Measurements from ENCODE around the gene MGMT. TPM values are rescaled to one million over a fixed set of nuclear protein-coding genes. Genes with fewer than 3 reads are reported as not detected.

MGMT gene
- total and polyA plus RNA-seq, 2 of the 4 experiments (the other 2 are of a cell fraction), result 11.5 to 17.8 TPM

GRCh38 chr10:129524936-129525335 is 57.9 kb downstream of the MGMT start:
- no peak overlapping the region for H2BK120ac ChIP-seq (ENCODE audit: low read depth, low read length)
- no peaks in the 10 kb centered on the region for H4K20me1 ChIP-seq (ENCODE audit: insufficient read depth, low read length)
- H4K5ac ChIP-seq (ENCODE audit: low read depth, low read length), result no peak overlapping the region
- H3K9me3 ChIP-seq (ENCODE audit: control insufficient read depth, insufficient read depth, low read length), result 0 out of 2 replicates have a peak, but pooled peaks cover 2% of the 10 kb centered on the region
- no peak overlapping the region for H2AFZ ChIP-seq (replicated peaks; ENCODE audit: low read length, poor library complexity)
- intact Hi-C loops (cut with micrococcal nuclease) (no loop called here), dilution Hi-C loops (cut with HindIII; ENCODE audit: low sequenced_read_pairs, unreplicated experiment) (no loop called here), in situ Hi-C loops (cut with MboI; ENCODE audit: low sequenced_read_pairs) (no loop called here)
- H2BK15ac ChIP-seq (ENCODE audit: low read depth, low read length), result no peak overlapping the region
- H3K27me3 ChIP-seq (ENCODE audit: control insufficient read depth, insufficient read depth, low read length), result no peaks in the 10 kb centered on the region
- H2BK20ac ChIP-seq (ENCODE audit: low read depth, low read length), result no peak overlapping the region
- no peak overlapping the region for H3K4me3 ChIP-seq (ENCODE audit: insufficient read depth, low read depth, low read length)
- H2AK9ac ChIP-seq (replicated peaks; ENCODE audit: low read depth, low read length, poor library complexity), result no peak overlapping the region
- no peak for DNase-seq
- H3K27ac ChIP-seq (ENCODE audit: insufficient read depth, low read length), result no peak overlapping the region
- H4K8ac ChIP-seq (ENCODE audit: low read depth in 2 of 2, low read length in 2 of 2), result no peak overlapping the region
- H3K9me1 ChIP-seq (ENCODE audit: insufficient read depth, low read length), result no peaks in the 10 kb centered on the region
- BruUV-seq (replicated peaks), result no TSS peak
- no peak for TF ChIP-seq RAD21 (IDR thresholded peaks at IDR 0.05; ENCODE audit: low read length)
- TF ChIP-seq MXI1 (IDR thresholded peaks at IDR 0.05; ENCODE audit: borderline replicate concordance, low read depth, low read length), result no peak
- no peak for TF ChIP-seq CTCF (conservative IDR thresholded peaks at IDR 0.05; ENCODE audit: low read depth, low read length)
- no peak for TF ChIP-seq RFX5 (IDR thresholded peaks at IDR 0.05; ENCODE audit: low read depth, low read length)
- TF ChIP-seq ELK1 (IDR thresholded peaks at IDR 0.05; ENCODE audit: borderline replicate concordance, low read depth, low read length), result no peak
- TF ChIP-seq NFE2L2 (IDR thresholded peaks at IDR 0.05; ENCODE audit: low read depth, low read length), result no peak
- TF ChIP-seq RCOR1 (IDR thresholded peaks at IDR 0.05; ENCODE audit: insufficient replicate concordance, low read length), result no peak
- TF ChIP-seq CHD1 (IDR thresholded peaks at IDR 0.05; ENCODE audit: low read depth, low read length), result no peak
- no peak for TF ChIP-seq MAFK (IDR thresholded peaks at IDR 0.05; ENCODE audit: low read depth, low read length)
- no peak for TF ChIP-seq CEBPB (IDR thresholded peaks at IDR 0.05; ENCODE audit: low read depth, low read length)
- TF ChIP-seq MAZ (IDR thresholded peaks at IDR 0.05; ENCODE audit: borderline replicate concordance, low read depth, low read length), result no peak
- TF ChIP-seq SMC3 (IDR thresholded peaks at IDR 0.05; ENCODE audit: low read depth, low read length), result no peak
- no peak for TF ChIP-seq USF2 (IDR thresholded peaks at IDR 0.05; ENCODE audit: low read depth, low read length)
- H3K4me2 ChIP-seq (ENCODE audit: low read depth, low read length), result no peak overlapping the region
- H3K4ac ChIP-seq (ENCODE audit: low read depth, low read length), result no peak overlapping the region
- no peak overlapping the region for H2AK5ac ChIP-seq (ENCODE audit: low read depth, low read length)
- WGBS, 2 experiments (ENCODE audit: extremely low coverage in 2 of 2, insufficient read length in 1 of 2), result no CpG with 5 or more reads among the region's 3 CpGs
- peaks cover 0 to 7% of the 10 kb centered on the region in 2 experiments; a peak in 1 of 4 replicates for H3K79me1 ChIP-seq (ENCODE audit: low read depth in 1 of 2, low read length in 2 of 2)
- H4K91ac ChIP-seq (ENCODE audit: insufficient read depth, low read depth, low read length), result no peak overlapping the region
- H3K14ac ChIP-seq (replicated peaks; ENCODE audit: low read depth, low read length), result no peak overlapping the region
- CTCF ChIA-PET, result no interaction called here
- H3K56ac ChIP-seq (ENCODE audit: extremely low read depth, insufficient read depth, low read length), result no peak overlapping the region
- no peaks in the 10 kb centered on the region for H3K36me3 ChIP-seq (ENCODE audit: control insufficient read depth, insufficient read depth, low read length)
- POLR2A ChIA-PET (ENCODE audit: unreplicated experiment), result no interaction called here
- no peak overlapping the region for H3K9ac ChIP-seq (ENCODE audit: low read depth, low read length)
- no peak overlapping the region for H2BK5ac ChIP-seq (ENCODE audit: low read depth, low read length, poor library complexity, severe bottlenecking)
- peaks cover 2% of the 10 kb centered on the region; the same call in 1 of the 2 replicates for H3K4me1 ChIP-seq (ENCODE audit: control insufficient read depth, insufficient read depth, low read length)
- H3K23ac ChIP-seq (ENCODE audit: low read depth, low read length), result no peak overlapping the region
- no peak overlapping the region for H3K18ac ChIP-seq (ENCODE audit: low read depth, low read length)
- no peak for ATAC-seq (ENCODE audit: low read depth)

Measured in IMR-90 (cell line).